HepG2 (cell line): Measurements from ENCODE around the gene MYOZ1. TPM values are rescaled to one million over a fixed set of nuclear protein-coding genes. Genes with fewer than 3 reads are reported as not detected.

Experiments
- CBX2 ChIP-seq, 2 experiments: fragments of 200-600 bp in 1 of 2; sonication (generic); formaldehyde crosslinking in 1 of 2; IDR thresholded peaks; 2 replicates each; pipeline versions ENCODE4 v1.7.0 to v1.8.1; 2018 to 2022; ENCODE audit warnings: low read depth in 2 of 2, low read length in 1 of 2, mild to moderate bottlenecking in 1 of 2, missing genetic modification reagents in 1 of 2
- CREB1 ChIP-seq, 2 experiments: fragments of 450-650 bp in 1 of 2; IDR thresholded peaks; 2 replicates each; pipeline ENCODE4 v1.6.1; 2016 to 2017; ENCODE audit warnings: control low read depth in 1 of 2, mild to moderate bottlenecking in 1 of 2, missing compliant biosample characterization in 1 of 2, missing genetic modification characterization in 1 of 2
- DZIP1 ChIP-seq: sonication (generic); formaldehyde crosslinking; IDR thresholded peaks from 2 replicates; pipeline ENCODE4 v1.5.0; 2020; ENCODE audit warnings: mild to moderate bottlenecking, missing genetic modification reagents
- HBP1 ChIP-seq: IDR thresholded peaks from 2 replicates; pipeline ENCODE4 v1.6.1; 2016; ENCODE audit warnings: low read depth, control low read depth
- HNF4A ChIP-seq: sonication (generic); formaldehyde crosslinking; IDR thresholded peaks from 2 replicates; pipeline ENCODE4 v1.4.0; 2020; ENCODE audit warnings: missing genetic modification reagents
- SOX13 ChIP-seq, 3 experiments: fragments of 450-650 bp in 1 of 3; sonication (generic) in 1 of 3; formaldehyde crosslinking in 1 of 3; IDR thresholded peaks in 2 of 3; conservative IDR thresholded peaks in 1 of 3; 2 replicates each; pipeline versions ENCODE4 v1.5.0 to v1.6.1; 2016 to 2020; ENCODE audit warnings: antibody characterized with exemption in 1 of 3, mild to moderate bottlenecking in 1 of 3, missing compliant biosample characterization in 1 of 3, missing genetic modification reagents in 1 of 3, moderate library complexity in 1 of 3
- TCF12 ChIP-seq, 2 experiments: fragments of 450-650 bp in 1 of 2; sonication (generic) in 1 of 2; formaldehyde crosslinking in 1 of 2; IDR thresholded peaks; 2 replicates each; pipeline versions ENCODE4 v1.6.1 to v1.8.0; 2017 to 2022; ENCODE audit warnings: antibody characterized with exemption in 1 of 2, mild to moderate bottlenecking in 1 of 2, missing genetic modification reagents in 1 of 2, moderate library complexity in 1 of 2
- ZNF609 ChIP-seq: sonication (generic); formaldehyde crosslinking; IDR thresholded peaks from 2 replicates; pipeline ENCODE4 v1.4.0; 2020; ENCODE audit warnings: mild to moderate bottlenecking, missing genetic modification reagents, borderline replicate concordance
- polyA plus RNA-seq, 8 experiments: library from polyadenylated mRNA; depleted of rRNA in 3 of 8; stranded (reverse) in 7 of 8; unstranded in 1 of 8; fragments of >200 nt; fragmentation: Illumina TruSeq in 4 of 8; extraction: Trizol in 4 of 8; gene quantifications; 2 replicates each; pipeline versions ENCODE4 v1.2.1 to v1.2.3, GENCODE V29; 2011 to 2016; ENCODE audit warnings: low read depth in 4 of 8, missing spikeins in 1 of 8, mixed read lengths in 1 of 8; ENCODE audit not compliant: insufficient read depth in 1 of 8
- total RNA-seq, 5 experiments: library from RNA; depleted of rRNA; stranded (reverse); fragments of >200 nt; fragmentation: Illumina TruSeq; extraction: Trizol; gene quantifications; 2 replicates each; pipeline ENCODE4 v1.2.3, GENCODE V29; 2016; ENCODE audit warnings: low read depth in 1 of 5

The MYOZ1 gene
- total and polyA plus RNA-seq, 2 of the 13 experiments (the other 11 are each of a cell fraction or from before 2014, with no cell fraction given), result not detected

- TF ChIP-seq ZNF609, result no peak
- TF ChIP-seq CBX2 (IDR thresholded peaks at IDR 0.05; ENCODE audit: low read depth, low read length), result no peak
- TF ChIP-seq CBX2 (CRISPR knock-in tag; IDR thresholded peaks at IDR 0.05; ENCODE audit: low read depth), result no peak
- no peak for TF ChIP-seq SOX13 (IDR thresholded peaks at IDR 0.05)
- TF ChIP-seq SOX13 (CRISPR knock-in tag; conservative IDR thresholded peaks at IDR 0.05 in 1 of 2, IDR thresholded peaks at IDR 0.05 in 1 of 2), result no peak
- no peak for TF ChIP-seq HBP1 (CRISPR knock-in tag)
- TF ChIP-seq CREB1 (IDR thresholded peaks at IDR 0.05), result no peak
- TF ChIP-seq CREB1 (CRISPR knock-in tag; IDR thresholded peaks at IDR 0.05), result no peak
- TF ChIP-seq DZIP1 (CRISPR knock-in tag), result no peak
- TF ChIP-seq TCF12 (IDR thresholded peaks at IDR 0.05), result no peak
- TF ChIP-seq TCF12 (CRISPR knock-in tag; IDR thresholded peaks at IDR 0.05), result no peak
- TF ChIP-seq HNF4A (CRISPR knock-in tag), result no peak
- TF ChIP-seq, all 625 proteins: peak for 0
Measured at GRCh38 chr10:73609116-73609515, 32.2 kb downstream of the MYOZ1 start (continued).
